Neuronal stem cell (in vitro differentiated cells): ENCODE data around the gene TMEM47.

Experiments
- DNase-seq: peaks from one replicate; pipeline ENCODE4 v3.0.0-alpha.2; 2013; ENCODE audit warnings: low spot score
- H2AFZ ChIP-seq: one replicate; pipeline ENCODE4 v1.6.1; 2013; ENCODE audit warnings: mild to moderate bottlenecking, low read length, inconsistent platforms
- H2AK5ac ChIP-seq: 2 replicates; pipeline ENCODE4 v1.6.1; 2013; ENCODE audit warnings: low read depth, mild to moderate bottlenecking, inconsistent platforms, low read length, moderate library complexity, mixed read lengths
- H2BK120ac ChIP-seq: 2 replicates; pipeline ENCODE4 v1.6.1; 2013; ENCODE audit warnings: low read depth, mild to moderate bottlenecking, inconsistent platforms, low read length, moderate library complexity, mixed read lengths
- H2BK12ac ChIP-seq: one replicate; pipeline ENCODE4 v1.6.1; 2013; ENCODE audit warnings: low read length, inconsistent platforms
- H2BK15ac ChIP-seq: 2 replicates; pipeline ENCODE4 v1.6.1; 2013; ENCODE audit warnings: mild to moderate bottlenecking, low read length, inconsistent platforms, mixed read lengths
- H2BK5ac ChIP-seq: one replicate; pipeline ENCODE4 v1.6.1; 2013; ENCODE audit warnings: inconsistent platforms, mild to moderate bottlenecking, low read length, moderate library complexity
- H3K14ac ChIP-seq: one replicate; pipeline ENCODE4 v1.6.1; 2013; ENCODE audit warnings: low read length, inconsistent platforms
- H3K18ac ChIP-seq: 2 replicates; pipeline ENCODE4 v1.6.1; 2013; ENCODE audit warnings: low read length, inconsistent platforms
- H3K23ac ChIP-seq: 2 replicates; pipeline ENCODE4 v1.6.1; 2013; ENCODE audit warnings: low read depth, mild to moderate bottlenecking, mixed read lengths, low read length, inconsistent platforms; ENCODE audit not compliant: poor library complexity
- H3K27ac ChIP-seq: replicated peaks from 3 replicates; pipeline ENCODE4 v1.5.1; 2013; ENCODE audit warnings: low read length, inconsistent platforms
- H3K27me3 ChIP-seq, 3 experiments: 2 replicates each; pipeline ENCODE4 v1.6.1; 2013; ENCODE audit warnings: low read length in 3 of 3, mild to moderate bottlenecking in 2 of 3, inconsistent platforms in 1 of 3, low read depth in 1 of 3, mixed read lengths in 1 of 3, moderate library complexity in 1 of 3; ENCODE audit not compliant: control insufficient read depth in 3 of 3, insufficient read depth in 3 of 3
- H3K36me3 ChIP-seq, 2 donors: replicated peaks in 1 of 2; 2 replicates each; pipeline ENCODE4 v1.6.1; 2013; ENCODE audit warnings: low read length in 2 of 2; ENCODE audit not compliant: control insufficient read depth in 2 of 2, insufficient read depth in 2 of 2
- H3K4ac ChIP-seq: 2 replicates; pipeline ENCODE4 v1.6.1; 2013; ENCODE audit warnings: inconsistent platforms, mild to moderate bottlenecking, low read length, moderate library complexity
- H3K4me1 ChIP-seq, 2 donors: 1 replicate in 1 of 2; 2 replicates in 1 of 2; pipeline ENCODE4 v1.6.1; 2013; ENCODE audit warnings: low read length in 2 of 2, low read depth in 1 of 2; ENCODE audit not compliant: control insufficient read depth in 2 of 2, insufficient read depth in 1 of 2
- H3K4me2 ChIP-seq: one replicate; pipeline ENCODE4 v1.6.1; 2013; ENCODE audit warnings: mild to moderate bottlenecking, low read length, inconsistent platforms; ENCODE audit not compliant: insufficient read depth, poor library complexity, severe bottlenecking
- H3K4me3 ChIP-seq, 2 donors: 2 replicates each; pipeline ENCODE4 v1.5.1; 2013; ENCODE audit warnings: low read length in 2 of 2, mild to moderate bottlenecking in 2 of 2, inconsistent platforms in 1 of 2, moderate library complexity in 1 of 2
- H3K79me1 ChIP-seq: one replicate; pipeline ENCODE4 v1.6.1; 2013; ENCODE audit warnings: low read depth, mild to moderate bottlenecking, inconsistent platforms, low read length, moderate library complexity
- H3K9ac ChIP-seq: one replicate; pipeline ENCODE4 v1.6.1; 2013; ENCODE audit warnings: mild to moderate bottlenecking, low read depth, low read length, inconsistent platforms; ENCODE audit not compliant: poor library complexity
- H3K9me3 ChIP-seq, 2 donors: replicated peaks in 1 of 2; 2 replicates each; pipeline versions ENCODE3 to v1.6.1; 2013; ENCODE audit warnings: low read length in 2 of 2, mild to moderate bottlenecking in 2 of 2, inconsistent platforms in 1 of 2, low read depth in 1 of 2, mixed read lengths in 1 of 2, moderate library complexity in 1 of 2; ENCODE audit not compliant: control insufficient read depth in 2 of 2, insufficient read depth in 1 of 2
- H4K8ac ChIP-seq: one replicate; pipeline ENCODE4 v1.6.1; 2013; ENCODE audit warnings: low read depth, mild to moderate bottlenecking, inconsistent platforms, low read length, moderate library complexity
- H4K91ac ChIP-seq: one replicate; pipeline ENCODE4 v1.6.1; 2013; ENCODE audit warnings: low read length, low read depth, mild to moderate bottlenecking, inconsistent platforms; ENCODE audit not compliant: poor library complexity
- WGBS, 2 donors: extraction: QIAGEN DNeasy Blood & Tissue Kit; methylation state at CpG; one replicate each; pipeline ENCODE4 v1.1.7; 2013; ENCODE audit warnings: missing lambda C conversion rate in 2 of 2, mixed read lengths in 1 of 2; ENCODE audit not compliant: insufficient read length in 2 of 2, insufficient replicate concordance in 1 of 2; ENCODE audit errors: extremely low coverage in 2 of 2; 5-methylcytosine and 5-hydroxymethylcytosine counted together

TMEM47 gene

DNA sequence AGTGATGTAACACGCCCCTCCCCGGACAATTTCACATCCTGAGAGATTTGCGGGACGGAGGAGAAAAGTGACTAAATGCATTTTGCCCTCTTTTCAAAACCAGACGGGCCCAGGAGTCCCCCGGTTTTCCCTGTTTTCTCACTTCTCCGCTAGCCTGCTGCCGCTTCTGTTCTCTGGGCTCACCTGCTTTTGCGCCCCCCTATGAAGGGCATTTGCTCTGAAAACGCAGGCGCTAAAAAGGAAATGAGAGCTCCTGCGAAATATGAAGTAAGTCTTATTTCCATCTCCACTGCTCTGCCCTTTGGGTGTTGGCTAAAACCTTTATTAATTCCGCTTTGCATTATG is 613 bp upstream of the TMEM47 start:
- no peak overlapping the region for H3K18ac ChIP-seq
- DNase-seq = no peak
- H3K4ac ChIP-seq = no peak overlapping the region
- peak overlapping the region; percentile 74 for H3K27ac ChIP-seq
- no peak overlapping the region for H2BK12ac ChIP-seq
- peak overlapping the region; percentile 49 for H3K4me2 ChIP-seq
- no peak overlapping the region for H3K23ac ChIP-seq
- H2AFZ ChIP-seq = peak overlapping the region; percentile 73
- peak overlapping the region; percentile 64 to 80 for H3K4me3 ChIP-seq
- H4K8ac ChIP-seq = no peak overlapping the region
- no peaks in the 10 kb centered on the region for H3K9me3 ChIP-seq
- H3K36me3 ChIP-seq = no peaks in the 10 kb centered on the region
- H3K4me1 ChIP-seq = peaks cover 0 to 3% of the 10 kb centered on the region in 2 donors
- H2BK15ac ChIP-seq = no peak overlapping the region
- H3K9ac ChIP-seq = no peak overlapping the region
- H4K91ac ChIP-seq = no peak overlapping the region
- no peaks in the 10 kb centered on the region for H3K27me3 ChIP-seq
- H3K14ac ChIP-seq = no peak overlapping the region
- no peaks in the 10 kb centered on the region for H3K79me1 ChIP-seq
- no peak overlapping the region for H2AK5ac ChIP-seq
- WGBS, 2 donors = no CpG with 5 or more reads among the region's 13 CpGs
- H2BK5ac ChIP-seq = no peak overlapping the region
- H2BK120ac ChIP-seq = no peak overlapping the region

DNA sequence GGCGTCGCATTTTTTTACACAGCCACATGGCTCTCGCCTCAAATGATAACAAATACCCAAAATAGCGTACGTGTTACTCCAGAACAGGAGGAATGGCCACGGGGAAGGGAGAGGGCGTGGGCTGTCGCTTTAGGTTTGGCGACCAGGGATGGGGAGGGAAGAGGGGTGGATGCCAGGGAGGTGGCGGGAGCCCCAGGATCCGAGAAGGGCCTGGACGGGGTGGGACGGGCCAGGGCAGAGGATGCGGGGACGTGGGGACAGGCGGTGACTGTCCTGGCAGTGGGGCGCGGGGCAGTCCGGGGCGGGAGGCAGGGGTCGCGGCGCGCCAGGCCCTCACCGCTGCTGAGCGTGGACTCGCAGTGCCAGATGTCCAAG is 631 bp downstream of the TMEM47 start:
- Histone ChIP-seq H2BK120ac (no peak overlapping the region), H3K23ac (no peak overlapping the region), H2AFZ (no peak overlapping the region), H2BK12ac (no peak overlapping the region), H3K36me3 (no peaks in the 10 kb centered on the region), H2AK5ac (no peak overlapping the region), H3K9ac (peak overlapping the region; percentile 94), H2BK5ac (no peak overlapping the region), H3K27me3 (no peaks in the 10 kb centered on the region), H3K18ac (peak overlapping the region; percentile 85), H3K4me2 (no peak overlapping the region), H3K4ac (no peak overlapping the region), H4K8ac (no peak overlapping the region), H3K79me1 (no peaks in the 10 kb centered on the region), H3K27ac (no peak overlapping the region), H4K91ac (no peak overlapping the region), H3K4me3 (peak overlapping the region; percentile 80 to 96), H3K9me3 (no peaks in the 10 kb centered on the region), H3K14ac (no peak overlapping the region), H2BK15ac (no peak overlapping the region), H3K4me1 (peaks cover 0 to 8% of the 10 kb centered on the region in 2 donors)
- WGBS, 2 donors = no CpG with 5 or more reads among the region's 27 CpGs
- DNase-seq = no peak

DNA sequence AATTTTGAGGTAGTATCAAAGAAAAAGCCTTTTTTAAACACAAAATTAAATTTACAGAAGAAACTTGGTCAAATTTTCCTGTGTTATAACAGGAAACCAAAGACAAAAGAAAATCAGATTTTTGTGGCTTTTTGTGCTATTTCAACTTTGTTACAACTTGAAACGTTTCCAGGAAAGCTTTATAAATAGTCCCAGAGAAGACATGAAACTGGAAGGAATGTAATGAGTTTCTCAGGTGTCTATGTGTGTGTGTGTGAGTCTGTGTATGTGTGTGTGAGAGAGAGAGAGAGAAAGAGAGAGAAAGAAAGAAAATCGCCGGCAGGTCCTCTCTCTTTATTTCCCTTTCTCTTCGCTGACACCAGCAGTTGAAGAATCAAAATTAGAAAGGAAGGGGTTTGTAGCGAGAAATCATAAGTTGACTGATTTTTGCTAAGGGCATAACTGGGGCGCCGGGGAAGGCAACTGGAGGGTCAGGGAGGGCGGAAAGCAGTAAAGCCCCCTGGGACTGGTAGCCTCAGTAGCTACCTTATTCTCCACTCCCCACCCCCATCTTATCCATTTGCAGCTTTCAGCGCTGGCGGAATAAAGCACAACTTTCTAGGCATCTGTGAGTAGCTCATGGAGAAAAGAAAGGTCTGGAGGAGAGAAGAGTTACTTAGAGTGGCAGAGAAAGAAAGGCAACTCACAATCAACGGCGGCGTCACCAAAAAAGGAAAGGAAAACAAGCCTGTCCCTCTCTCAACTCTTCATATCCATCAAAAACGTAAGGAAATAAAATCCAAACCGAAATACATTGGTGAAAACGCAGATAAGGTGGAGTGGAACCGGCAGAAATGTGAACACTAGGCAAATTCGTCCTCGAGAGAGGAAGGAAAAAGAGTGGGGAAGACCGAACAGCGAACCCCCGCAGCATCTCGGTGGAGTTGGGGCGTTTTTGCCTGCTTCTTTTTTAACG is 1.3 kb downstream of the TMEM47 start:
- Histone ChIP-seq H3K27ac (peak overlapping the region; percentile 90), H2AFZ (peak overlapping the region; percentile 7), H3K23ac (no peak overlapping the region), H2BK12ac (no peak overlapping the region), H4K91ac (no peak overlapping the region), H4K8ac (no peak overlapping the region), H2BK5ac (no peak overlapping the region), H2BK120ac (no peak overlapping the region), H3K4ac (no peak overlapping the region), H3K4me3 (peak overlapping the region; percentile 80 to 96), H3K36me3 (no peaks in the 10 kb centered on the region), H3K4me1 (peaks cover 0 to 8% of the 10 kb centered on the region in 2 donors), H3K79me1 (no peaks in the 10 kb centered on the region), H2AK5ac (no peak overlapping the region), H3K4me2 (no peak overlapping the region), H3K9me3 (no peaks in the 10 kb centered on the region), H3K14ac (no peak overlapping the region), H3K9ac (no peak overlapping the region), H3K27me3 (no peaks in the 10 kb centered on the region), H2BK15ac (no peak overlapping the region), H3K18ac (no peak overlapping the region)
- no CpG with 5 or more reads among the region's 25 CpGs for WGBS, 2 donors
- no peak for DNase-seq

DNA sequence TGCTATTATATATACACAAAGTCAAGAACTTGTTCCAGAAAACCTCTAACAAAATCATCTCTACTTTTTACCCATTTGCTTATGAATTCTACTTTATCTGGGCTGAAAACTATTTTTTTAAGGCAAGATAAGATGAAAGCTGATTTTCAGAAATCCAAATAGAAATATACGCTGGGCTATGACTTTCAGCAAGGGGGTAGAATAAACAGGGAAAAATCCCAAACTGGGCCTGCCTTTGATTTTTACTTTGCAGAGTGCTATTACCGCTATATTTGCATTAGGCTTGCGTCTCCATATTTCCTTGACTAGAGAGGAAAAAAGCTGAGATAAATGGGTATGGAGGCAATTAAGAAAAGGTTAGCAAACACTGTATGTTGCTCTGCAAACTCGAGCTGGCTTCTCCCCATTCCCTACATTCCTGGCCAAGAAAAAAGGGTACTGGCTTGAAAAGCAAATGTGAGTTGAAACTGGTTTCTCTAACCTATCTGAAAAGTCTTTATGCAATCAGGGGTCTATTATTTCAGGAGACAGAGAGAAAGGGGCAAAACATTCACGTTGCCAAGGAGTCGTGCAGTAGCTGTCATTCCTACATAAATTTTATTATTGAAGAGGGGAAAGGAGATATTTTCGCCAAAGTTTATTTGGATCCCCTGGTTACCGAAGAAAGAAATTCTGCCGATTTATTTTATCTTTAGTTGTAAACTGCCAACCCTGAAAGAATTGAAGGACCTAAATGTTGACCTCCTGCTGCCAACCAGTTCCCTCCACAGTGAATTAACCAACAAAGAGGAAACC is 2.2 kb downstream of the TMEM47 start:
- H3K4me1 ChIP-seq = peaks cover 0 to 8% of the 10 kb centered on the region in 2 donors
- no peak overlapping the region for H2BK15ac ChIP-seq
- H2BK5ac ChIP-seq = no peak overlapping the region
- WGBS, 2 donors = no CpG with 5 or more reads among the region's 9 CpGs
- H3K27ac ChIP-seq = peak overlapping the region; percentile 90
- no peaks in the 10 kb centered on the region for H3K9me3 ChIP-seq
- H3K79me1 ChIP-seq = no peaks in the 10 kb centered on the region
- no peaks in the 10 kb centered on the region for H3K27me3 ChIP-seq
- no peak overlapping the region for H3K14ac ChIP-seq
- no peak overlapping the region for H2BK120ac ChIP-seq
- H3K4me3 ChIP-seq = peak overlapping the region; percentile 77 to 80
- no peaks in the 10 kb centered on the region for H3K36me3 ChIP-seq
- no peak overlapping the region for H2AFZ ChIP-seq
- H2AK5ac ChIP-seq = no peak overlapping the region
- no peak overlapping the region for H3K4ac ChIP-seq
- H3K4me2 ChIP-seq = peak overlapping the region; percentile 25
- no peak overlapping the region for H3K23ac ChIP-seq
- DNase-seq = no peak
- H2BK12ac ChIP-seq = no peak overlapping the region
- H4K8ac ChIP-seq = no peak overlapping the region
- H4K91ac ChIP-seq = no peak overlapping the region
- H3K9ac ChIP-seq = no peak overlapping the region
- no peak overlapping the region for H3K18ac ChIP-seq
